Epithelial cell of esophagus (primary cell): ENCODE measurements around the gene DACT3.

ENCODE experiments used
- DNase-seq: peaks from one replicate; pipeline ENCODE4 v3.0.0; 2010; ENCODE audit warnings: low read depth
- H3K4me3 ChIP-seq: 2 replicates; pipeline ENCODE4 v1.5.1; 2011; ENCODE audit warnings: mild to moderate bottlenecking, low read length, control low read depth
- TF ChIP-seq, protein P1 (sequence below): IDR thresholded peaks from 2 replicates; pipeline ENCODE4 v1.5.1; 2011; ENCODE audit warnings: low read depth, mild to moderate bottlenecking, low read length, control low read depth, inconsistent platforms; ENCODE audit not compliant: insufficient read depth; ENCODE audit errors: missing control alignments

The DACT3 gene

DNA sequence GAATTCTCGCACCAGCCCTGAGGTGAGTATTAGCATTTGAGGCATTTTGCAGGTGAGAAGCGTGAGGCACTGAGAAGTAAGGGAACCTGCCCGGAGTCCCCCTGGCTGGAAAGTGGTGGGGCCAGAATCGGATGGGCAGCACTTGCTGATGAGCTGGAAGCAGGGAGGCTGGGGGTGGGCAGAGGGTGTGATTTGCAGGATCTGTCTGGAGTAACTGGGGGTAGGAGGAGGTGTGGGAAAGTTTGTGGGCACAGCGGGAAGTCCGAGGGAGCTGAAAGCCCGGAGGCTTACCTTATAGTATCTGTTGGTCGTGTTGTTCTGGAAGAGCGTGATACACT lies 35.9 kb upstream of the DACT3 start:
- DNase-seq = no peak
- TF ChIP-seq, protein P1, sequence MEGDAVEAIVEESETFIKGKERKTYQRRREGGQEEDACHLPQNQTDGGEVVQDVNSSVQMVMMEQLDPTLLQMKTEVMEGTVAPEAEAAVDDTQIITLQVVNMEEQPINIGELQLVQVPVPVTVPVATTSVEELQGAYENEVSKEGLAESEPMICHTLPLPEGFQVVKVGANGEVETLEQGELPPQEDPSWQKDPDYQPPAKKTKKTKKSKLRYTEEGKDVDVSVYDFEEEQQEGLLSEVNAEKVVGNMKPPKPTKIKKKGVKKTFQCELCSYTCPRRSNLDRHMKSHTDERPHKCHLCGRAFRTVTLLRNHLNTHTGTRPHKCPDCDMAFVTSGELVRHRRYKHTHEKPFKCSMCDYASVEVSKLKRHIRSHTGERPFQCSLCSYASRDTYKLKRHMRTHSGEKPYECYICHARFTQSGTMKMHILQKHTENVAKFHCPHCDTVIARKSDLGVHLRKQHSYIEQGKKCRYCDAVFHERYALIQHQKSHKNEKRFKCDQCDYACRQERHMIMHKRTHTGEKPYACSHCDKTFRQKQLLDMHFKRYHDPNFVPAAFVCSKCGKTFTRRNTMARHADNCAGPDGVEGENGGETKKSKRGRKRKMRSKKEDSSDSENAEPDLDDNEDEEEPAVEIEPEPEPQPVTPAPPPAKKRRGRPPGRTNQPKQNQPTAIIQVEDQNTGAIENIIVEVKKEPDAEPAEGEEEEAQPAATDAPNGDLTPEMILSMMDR = no peak
- no peak overlapping the region for H3K4me3 ChIP-seq

DNA sequence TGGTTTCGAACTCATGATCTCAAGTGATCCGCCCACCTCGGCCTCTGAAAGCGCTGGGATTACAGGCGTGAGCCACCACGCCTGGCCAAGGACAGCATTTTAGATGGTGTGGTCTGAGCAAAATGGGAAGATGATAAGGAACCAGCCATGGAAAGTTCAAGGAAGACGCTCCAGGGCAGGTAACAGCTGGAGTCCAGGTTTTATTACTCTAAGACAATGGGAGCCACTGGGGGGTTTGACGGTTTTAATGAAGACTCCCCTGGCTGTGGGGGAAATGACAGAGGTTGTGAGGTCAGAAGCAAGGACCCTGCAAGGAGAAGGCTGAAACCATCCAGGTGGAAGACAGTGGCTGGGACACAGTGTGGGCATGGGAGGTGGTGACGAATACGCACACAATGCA lies 35.1 kb upstream of the DACT3 start:
- TF ChIP-seq, protein P1 = no peak
- no peak for DNase-seq
- H3K4me3 ChIP-seq = no peak overlapping the region

DNA sequence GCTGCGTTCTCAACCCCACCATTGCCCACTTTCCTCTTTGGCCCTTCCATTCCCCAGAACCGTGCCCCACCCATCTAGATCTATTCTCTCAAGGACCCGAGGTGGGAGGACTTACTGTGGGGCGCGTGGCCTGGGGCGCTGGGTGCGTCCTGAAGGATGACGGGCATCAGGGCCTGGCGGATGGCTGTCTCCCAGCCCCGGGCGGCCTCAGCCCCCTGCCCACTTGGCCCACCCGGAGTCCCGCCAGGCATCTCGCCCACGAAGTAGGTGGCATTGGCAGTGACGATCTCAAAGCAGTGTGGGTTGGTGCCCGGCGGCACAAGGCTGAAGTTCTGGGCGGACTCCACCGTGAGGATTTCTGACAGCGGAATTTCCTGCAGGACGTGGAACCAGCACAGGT lies 32.8 kb upstream of the DACT3 start:
- TF ChIP-seq, protein P1 = no peak
- H3K4me3 ChIP-seq = no peak overlapping the region
- DNase-seq = no peak

DNA sequence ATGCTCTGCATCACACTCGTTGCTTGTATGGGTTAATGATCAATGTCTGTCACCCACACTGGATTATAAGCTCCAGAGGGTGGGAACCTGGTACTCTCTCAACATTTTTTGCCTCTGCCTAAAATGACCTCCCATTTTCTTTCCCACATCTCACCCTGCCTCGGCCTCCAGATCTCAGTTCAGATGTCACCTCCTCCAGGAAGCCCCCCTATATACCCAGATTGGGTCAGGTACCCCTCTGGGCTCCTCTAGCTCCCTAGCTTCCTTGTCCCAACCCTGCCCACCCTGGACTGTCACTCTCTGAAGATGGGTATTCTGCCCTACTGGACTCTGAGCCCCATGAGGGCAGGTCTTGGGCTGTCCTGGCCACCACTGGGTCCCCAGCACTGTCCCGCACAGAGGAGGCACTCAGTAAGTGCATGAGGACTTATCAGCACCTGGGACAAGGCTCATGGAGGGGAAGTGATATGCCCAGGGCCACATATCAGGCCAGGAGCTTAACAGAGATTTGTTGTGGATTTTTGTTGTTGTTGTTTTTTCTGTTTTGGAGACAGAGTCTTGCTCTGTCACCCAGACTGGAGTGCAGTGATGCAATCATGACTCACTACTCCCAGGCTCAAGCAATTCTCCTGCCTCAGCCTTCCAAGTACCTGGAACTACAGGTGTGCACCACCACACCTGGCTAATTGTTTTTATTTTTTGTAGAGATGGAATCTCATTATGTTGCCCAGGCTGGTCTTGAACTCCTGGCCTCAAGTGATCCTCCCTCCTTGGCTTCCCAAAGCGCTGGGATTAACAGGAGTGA lies 32.1 kb upstream of the DACT3 start:
- DNase-seq = peak; percentile 63
- H3K4me3 ChIP-seq = no peak overlapping the region
- TF ChIP-seq, protein P1 = no peak

DNA sequence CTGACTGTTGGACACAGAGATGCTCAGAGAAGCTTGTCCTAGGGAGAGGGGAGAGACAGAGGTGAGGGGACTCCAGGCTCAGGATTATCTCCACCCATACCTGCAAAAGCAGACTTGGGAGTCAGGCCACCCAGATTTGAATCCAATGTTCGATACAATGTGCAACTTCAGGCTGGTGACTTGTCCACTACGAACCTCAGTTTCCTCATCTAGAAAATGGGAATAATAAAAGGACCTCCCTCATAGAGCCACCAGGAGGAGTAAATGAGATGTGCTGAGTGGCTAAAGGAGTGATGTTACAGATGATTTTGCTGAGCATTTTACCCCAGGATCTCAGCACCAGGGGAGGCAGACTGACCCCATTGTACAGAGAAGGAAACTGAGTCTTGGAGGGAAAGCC lies 31.0 kb upstream of the DACT3 start:
- TF ChIP-seq, protein P1 = no peak
- H3K4me3 ChIP-seq = no peak overlapping the region
- no peak for DNase-seq

DNA sequence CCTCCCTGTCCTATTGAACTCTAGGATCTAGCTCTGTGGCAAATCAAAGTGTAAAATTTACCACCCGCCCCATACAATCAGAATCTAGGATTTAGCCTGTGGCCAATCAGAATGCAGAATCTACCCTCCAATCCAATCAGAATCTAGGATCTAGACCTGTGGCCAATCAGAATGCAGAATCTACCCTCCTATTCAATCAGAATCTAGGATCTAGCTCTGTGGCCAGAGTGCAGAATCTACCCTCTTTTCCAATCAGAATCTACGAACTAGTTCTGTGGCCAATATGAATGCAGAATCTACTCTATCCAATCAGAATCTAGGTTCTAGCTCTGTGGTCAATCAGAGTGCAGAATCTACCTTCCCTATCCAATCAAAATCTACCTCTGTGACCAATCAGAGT lies 30.1 kb upstream of the DACT3 start:
- H3K4me3 ChIP-seq = no peak overlapping the region
- DNase-seq = no peak
- TF ChIP-seq, protein P1 = no peak

DNA sequence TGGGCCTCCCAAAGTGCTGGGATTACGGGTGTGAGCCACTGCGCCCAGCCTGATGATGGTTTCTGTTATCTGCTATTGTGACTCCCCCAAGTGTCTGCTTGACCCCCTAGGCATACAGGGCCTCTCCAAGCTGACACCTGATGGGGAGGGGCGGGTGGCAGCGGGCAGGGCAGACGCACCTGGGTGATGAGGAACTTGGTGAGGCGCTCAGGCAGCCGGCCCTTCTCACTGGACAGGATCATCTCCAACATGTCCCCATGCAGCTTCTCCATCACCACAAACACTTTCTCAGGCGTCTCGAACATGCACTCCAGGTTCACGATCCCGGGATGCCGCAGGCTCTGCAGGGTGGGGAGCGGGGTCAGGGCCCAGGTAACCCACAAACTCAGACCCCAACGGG lies 28.4 kb upstream of the DACT3 start:
- DNase-seq = no peak
- no peak overlapping the region for H3K4me3 ChIP-seq
- TF ChIP-seq, protein P1 = no peak
